ENCODE data around the gene ASIC5. TPM values are rescaled to one million over a fixed set of nuclear protein-coding genes. Genes with fewer than 3 reads are reported as not detected.

ASIC5 gene
- total and polyA plus RNA-seq, 10 donors = not detected

- peaks cover 0 to 11% (median 2%) of the 10 kb centered on the region in 6 donors for H3K4me1 ChIP-seq
- H3K27ac ChIP-seq = no peak overlapping the region
- no peak overlapping the region for H3K4me3 ChIP-seq
- no peak for TF ChIP-seq POLR2A (IDR thresholded peaks at IDR 0.05)
- TF ChIP-seq POLR2AphosphoS5 (IDR thresholded peaks at IDR 0.05) = no peak
- TF ChIP-seq CTCF (IDR thresholded peaks at IDR 0.05 in 8 of 11, conservative IDR thresholded peaks at IDR 0.05 in 3 of 11) = no peak
- intact Hi-C loops (cut with DNase I; ENCODE audit: low total_unique reads) = no loop called here
- no peaks in the 10 kb centered on the region for H3K27me3 ChIP-seq (replicated peaks in 1 of 7)
- 55 to 70% (median 61%) methylated on average over 1 of the region's 1 CpG for WGBS, 5 donors
- DNase-seq = no peak
- H3K36me3 ChIP-seq = no peaks in the 10 kb centered on the region
- H3K9me3 ChIP-seq = no peaks in the 10 kb centered on the region
Measured at GRCh38 chr4:155784637-155785036, 81.4 kb downstream of the ASIC5 start.

- H3K4me3 ChIP-seq = no peak overlapping the region
- intact Hi-C loops (cut with DNase I; ENCODE audit: low total_unique reads) = no loop called here
- no peak overlapping the region for H3K27ac ChIP-seq
- no peaks in the 10 kb centered on the region for H3K36me3 ChIP-seq
- H3K27me3 ChIP-seq (replicated peaks in 1 of 7) = no peaks in the 10 kb centered on the region
- H3K4me1 ChIP-seq = no peaks in the 10 kb centered on the region
- WGBS, 5 donors = 91 to 97% (median 93%) methylated on average over 4 of the region's 4 CpGs
- no peaks in the 10 kb centered on the region for H3K9me3 ChIP-seq
- TF ChIP-seq POLR2A (IDR thresholded peaks at IDR 0.05) (no peak), POLR2AphosphoS5 (IDR thresholded peaks at IDR 0.05) (no peak), CTCF (IDR thresholded peaks at IDR 0.05 in 8 of 11, conservative IDR thresholded peaks at IDR 0.05 in 3 of 11) (no peak)
- DNase-seq = no peak
Measured at GRCh38 chr4:155781249-155781831, 84.7 kb downstream of the ASIC5 start.

- Histone ChIP-seq H3K4me3 (no peak overlapping the region), H3K4me1 (no peaks in the 10 kb centered on the region), H3K27ac (no peak overlapping the region), H3K36me3 (no peaks in the 10 kb centered on the region), H3K9me3 (no peaks in the 10 kb centered on the region), H3K27me3 (replicated peaks in 1 of 7) (no peaks in the 10 kb centered on the region)
- TF ChIP-seq POLR2AphosphoS5 (IDR thresholded peaks at IDR 0.05) (no peak), CTCF (IDR thresholded peaks at IDR 0.05 in 8 of 11, conservative IDR thresholded peaks at IDR 0.05 in 3 of 11) (no peak), POLR2A (IDR thresholded peaks at IDR 0.05) (no peak)
- intact Hi-C loops (cut with DNase I; ENCODE audit: low total_unique reads) = no loop called here
- 66 to 88% (median 76%) methylated on average over 1 of the region's 1 CpG for WGBS, 5 donors
- DNase-seq = no peak
Measured at GRCh38 chr4:155780775-155781174, 85.3 kb downstream of the ASIC5 start.

Other genes with a start within 250 kb of the ASIC5 start
- gene GUCY1A1, start 199.4 kb downstream of the ASIC5 start, total RNA-seq = 10 to 100 TPM; 19.0 to 44.9 (median 29.9) TPM
- gene GUCY1A1, start 199.4 kb downstream of the ASIC5 start, polyA plus RNA-seq = 1 to 10 TPM; 2.0 to 2.7 (median 2.7) TPM
- gene GUCY1B1, start 107.3 kb downstream of the ASIC5 start, total RNA-seq = 10 to 100 TPM; 13.9 to 20.8 (median 16.8) TPM
- 1 to 10 TPM; 3.6 to 6.1 (median 5.8) TPM for gene GUCY1B1, start 107.3 kb downstream of the ASIC5 start, polyA plus RNA-seq
- gene TDO2, start 37.4 kb upstream of the ASIC5 start, total RNA-seq = 1 to 10 TPM in 6 of 7 donors, under 1 TPM in 1; 0.39 to 3.6 (median 2.4) TPM
- 1 to 10 TPM in 1 of 3 donors, under 1 TPM in 2; 0.37 to 2.3 (median 0.74) TPM for gene TDO2, start 37.4 kb upstream of the ASIC5 start, polyA plus RNA-seq
- 10 to 100 TPM; 24.5 to 48.7 (median 34.0) TPM for gene CTSO, start 87.6 kb upstream of the ASIC5 start, total RNA-seq
- gene CTSO, start 87.6 kb upstream of the ASIC5 start, polyA plus RNA-seq = 10 to 100 TPM in 1 of 3 donors, 1 to 10 TPM in 2; 8.0 to 13.4 (median 9.7) TPM